Endothelial cell (in vitro differentiated cells): Measurements from ENCODE around the gene PTK7. TPM values are rescaled to one million over a fixed set of nuclear protein-coding genes. Genes with fewer than 3 reads are reported as not detected.
A peak's percentile ranks its signal among the peaks of the same experiment; 100 is the strongest.

Experiments
- DNase-seq: peaks from one replicate; pipeline ENCODE4 v3.0.0; 2021; ENCODE audit warnings: low spot score
- H3K27ac Mint-ChIP-seq: one replicate; pipeline ENCODE4 v1.8.0; 2021; ENCODE audit warnings: mixed read lengths, inconsistent platforms; ENCODE audit not compliant: unreplicated experiment
- H3K27me3 Mint-ChIP-seq: one replicate; pipeline ENCODE4 v1.8.0; 2021; ENCODE audit warnings: mild to moderate bottlenecking, moderate library complexity, mixed read lengths, inconsistent platforms; ENCODE audit not compliant: unreplicated experiment
- H3K36me3 Mint-ChIP-seq: one replicate; pipeline ENCODE4 v1.8.0; 2021; ENCODE audit warnings: mild to moderate bottlenecking, low read depth, mixed read lengths, inconsistent platforms; ENCODE audit not compliant: unreplicated experiment
- H3K4me1 Mint-ChIP-seq: one replicate; pipeline ENCODE4 v1.8.0; 2021; ENCODE audit warnings: mild to moderate bottlenecking, mixed read lengths, inconsistent platforms; ENCODE audit not compliant: unreplicated experiment
- H3K4me3 Mint-ChIP-seq: one replicate; pipeline ENCODE4 v1.8.0; 2021; ENCODE audit warnings: mild to moderate bottlenecking, mixed read lengths, inconsistent platforms; ENCODE audit not compliant: unreplicated experiment
- H3K9me3 Mint-ChIP-seq: one replicate; pipeline ENCODE4 v1.8.0; 2021; ENCODE audit warnings: mixed read lengths, inconsistent platforms; ENCODE audit not compliant: unreplicated experiment
- CTCF ChIP-seq: fragments of 200-600 bp; sonication (generic); IDR thresholded peaks from one replicate; pipeline ENCODE4 v1.5.0; 2021; ENCODE audit warnings: antibody characterized with exemption; ENCODE audit not compliant: unreplicated experiment
- total RNA-seq: library from RNA; stranded (reverse); fragmentation: NEBNext Ultra II Directional; extraction: Animal tissue kit (Norgen Biotek cat#: 25700); gene quantifications from one replicate; pipeline ENCODE4 v1.2.1, GENCODE V29; 2021; ENCODE audit not compliant: unreplicated experiment

The PTK7 gene
- total RNA-seq, 1 donor from 2014 or later: 208 TPM

GRCh38 chr6:43082806-43083655, 6.9 kb downstream of the PTK7 start:
- Mint-ChIP-seq H3K27ac (peak overlapping the region; percentile 33), H3K9me3 (no peaks in the 10 kb centered on the region), H3K27me3 (peaks cover 6% of the 10 kb centered on the region), H3K4me1 (peaks cover 31% of the 10 kb centered on the region), H3K4me3 (no peak overlapping the region), H3K36me3 (peaks cover 4% of the 10 kb centered on the region)
- no peak for DNase-seq
- TF ChIP-seq CTCF: no peak

GRCh38 chr6:43086022-43086658, 10.0 kb downstream of the PTK7 start:
- DNase-seq: no peak
- no peak overlapping the region for H3K27ac Mint-ChIP-seq
- H3K27me3 Mint-ChIP-seq: peaks cover 6% of the 10 kb centered on the region
- no peak for TF ChIP-seq CTCF
- H3K4me3 Mint-ChIP-seq: no peak overlapping the region
- peaks cover 43% of the 10 kb centered on the region for H3K4me1 Mint-ChIP-seq
- peaks cover under 1% of the 10 kb centered on the region for H3K36me3 Mint-ChIP-seq
- H3K9me3 Mint-ChIP-seq: no peaks in the 10 kb centered on the region

- no peak overlapping the region for H3K4me3 Mint-ChIP-seq
Measured at GRCh38 chr6:43088654-43089056, 12.5 kb downstream of the PTK7 start.

GRCh38 chr6:43089467-43089866, 13.4 kb downstream of the PTK7 start:
- peaks cover 46% of the 10 kb centered on the region for H3K4me1 Mint-ChIP-seq
- peaks cover 4% of the 10 kb centered on the region for H3K27me3 Mint-ChIP-seq
- no peak for TF ChIP-seq CTCF
- peak overlapping the region; percentile 79 for H3K27ac Mint-ChIP-seq
- no peaks in the 10 kb centered on the region for H3K9me3 Mint-ChIP-seq
- H3K4me3 Mint-ChIP-seq: peak overlapping the region; percentile 31
- H3K36me3 Mint-ChIP-seq: peaks cover 8% of the 10 kb centered on the region
- DNase-seq: no peak

More at GRCh38 chr6:43088654-43089056, 12.5 kb downstream of the PTK7 start:
- DNase-seq: no peak
- Mint-ChIP-seq H3K36me3 (peaks cover 3% of the 10 kb centered on the region), H3K27me3 (peaks cover 4% of the 10 kb centered on the region), H3K27ac (peak overlapping the region; percentile 79), H3K4me1 (peaks cover 43% of the 10 kb centered on the region), H3K9me3 (no peaks in the 10 kb centered on the region)
- TF ChIP-seq CTCF: no peak
